ENCODE measurements around the gene NINL. TPM values are rescaled to one million over a fixed set of nuclear protein-coding genes. Genes with fewer than 3 reads are reported as not detected.
"Not testable (repeated sequence)": the region's sequence is repeated elsewhere in the genome, so short reads cannot be mapped to it uniquely, and the experiment has no call there.

NINL gene
- polyA plus RNA-seq, 1 donor (not counting 4 experiments of a cell fraction or from before 2014, with no cell fraction given), result 0.79 TPM

DNA sequence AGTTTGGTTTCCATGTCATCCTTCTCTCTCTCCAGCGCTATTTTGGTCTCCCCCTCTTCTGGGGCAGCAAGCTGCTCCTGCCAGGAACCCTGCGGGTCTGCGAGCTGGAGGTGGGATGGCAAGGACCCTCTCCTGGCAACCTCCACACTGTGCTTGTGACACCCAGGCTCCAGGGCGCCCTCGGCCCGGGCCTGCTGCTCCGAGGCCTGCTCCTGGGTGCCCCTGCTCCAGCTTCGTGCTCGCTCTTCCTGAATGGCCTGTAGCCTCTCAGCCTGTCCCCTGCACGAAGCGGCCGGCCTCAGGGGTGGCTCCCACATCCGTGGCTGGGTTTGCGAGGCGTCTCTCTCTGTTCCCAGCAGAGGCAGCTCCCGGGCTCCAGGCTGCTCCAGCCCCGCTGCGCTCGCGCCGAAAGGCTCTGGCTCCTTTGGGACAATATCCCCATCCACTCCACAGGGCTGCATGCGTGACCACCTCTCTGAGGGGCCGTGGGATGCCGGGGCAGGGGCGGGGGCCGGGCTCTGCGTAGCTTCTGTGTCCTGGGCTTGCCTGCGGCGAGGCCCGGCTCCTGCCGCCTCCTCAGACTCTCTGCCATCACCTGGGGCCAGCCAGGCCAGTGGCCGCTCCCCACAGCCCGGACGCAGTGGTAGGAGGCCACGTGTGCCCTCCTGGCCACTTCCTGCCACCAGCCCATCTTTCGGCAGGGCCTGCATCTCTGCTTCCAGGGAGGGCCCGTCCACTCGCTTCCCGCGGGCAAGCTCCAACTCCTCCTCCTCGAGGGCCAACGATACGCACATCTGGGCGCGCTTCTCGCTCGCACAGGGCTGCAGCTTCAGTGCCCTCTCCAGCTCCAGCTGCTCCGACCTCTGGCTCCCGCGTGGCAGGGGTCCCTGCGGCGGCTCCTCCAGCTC is 109.0 kb downstream of the NINL start:
- H3K27me3 ChIP-seq (ENCODE audit: control insufficient read depth, extremely low read depth, insufficient read depth, low read length), result peaks cover 11% of the 10 kb centered on the region
- H3K36me3 ChIP-seq (ENCODE audit: control insufficient read depth in 2 of 2, extremely low read depth in 1 of 2, insufficient read depth in 2 of 2, low read length in 2 of 2), result no peaks in the 10 kb centered on the region
- no peak overlapping the region for H3K4me2 ChIP-seq (ENCODE audit: control insufficient read depth, extremely low read depth, insufficient read depth, low read depth, low read length)
- no peak for FAIRE-seq
- dilution Hi-C loops (cut with MboI; ENCODE audit: extremely low pct_ligation_motif_present, low sequenced_read_pairs), result no loop called here
- no peaks in the 10 kb centered on the region for H3K9me1 ChIP-seq (ENCODE audit: control insufficient read depth, extremely low read depth, insufficient read depth, low read length)
- TF ChIP-seq EZH2 (IDR thresholded peaks at IDR 0.05; ENCODE audit: low read length) (no peak), CTCF (optimal IDR thresholded peaks at IDR 0.05 in 1 of 3, IDR thresholded peaks at IDR 0.05 in 1 of 3, conservative IDR thresholded peaks at IDR 0.05 in 1 of 3; ENCODE audit: extremely low read depth in 1 of 3, insufficient read depth in 2 of 3, low read length in 3 of 3) (no peak)
- H3K9ac ChIP-seq (ENCODE audit: control insufficient read depth, extremely low read depth, insufficient read depth, low read length), result no peak overlapping the region
- H3K4me3 ChIP-seq (ENCODE audit: control insufficient read depth in 2 of 3, extremely low read depth in 1 of 3, insufficient read depth in 2 of 3, low read depth in 1 of 3, low read length in 3 of 3), result no peak overlapping the region
- no peak overlapping the region for H2AFZ ChIP-seq (ENCODE audit: control insufficient read depth, low read length)
- no peaks in the 10 kb centered on the region for H3K79me2 ChIP-seq (ENCODE audit: control insufficient read depth, insufficient read depth, low read length)
- peaks cover 17% of the 10 kb centered on the region for H3K4me1 ChIP-seq (ENCODE audit: control insufficient read depth, extremely low read depth, insufficient read depth, low read length)
- no peaks in the 10 kb centered on the region for H4K20me1 ChIP-seq (ENCODE audit: control insufficient read depth, extremely low read depth, insufficient read depth, low read length)
- no peak overlapping the region for H3K27ac ChIP-seq (ENCODE audit: control insufficient read depth, insufficient read depth, low read length)
- DNase-seq (ENCODE audit: low read depth, low spot score), result no peak
- no peaks in the 10 kb centered on the region for H3K9me3 ChIP-seq (ENCODE audit: control insufficient read depth, low read depth, low read length)

DNA sequence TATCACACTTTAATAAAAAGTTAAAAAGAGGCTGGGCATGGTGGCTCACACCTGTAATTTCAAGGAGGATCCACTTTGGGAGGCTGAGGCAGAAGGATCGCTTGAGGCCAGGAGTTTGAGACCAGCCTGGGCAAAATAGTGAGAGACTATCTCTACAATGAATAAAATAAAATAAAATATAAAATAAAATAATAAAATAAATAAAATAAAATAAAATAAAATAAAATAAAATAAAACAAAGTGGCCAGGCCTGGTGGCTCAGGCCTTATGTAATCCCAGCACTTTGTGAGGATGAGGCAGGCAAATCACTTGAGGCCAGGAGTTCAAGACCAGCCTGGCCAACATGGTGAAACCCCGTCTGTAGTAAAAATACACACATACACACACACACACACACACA is 112.0 kb downstream of the NINL start:
- FAIRE-seq; dilution Hi-C loops (cut with MboI; ENCODE audit: extremely low pct_ligation_motif_present, low sequenced_read_pairs): not testable (repeated sequence)

More for the DNA sequence above, 112.0 kb downstream of the NINL start:
- not testable (repeated sequence) for H4K20me1 ChIP-seq (ENCODE audit: control insufficient read depth, extremely low read depth, insufficient read depth, low read length); H2AFZ ChIP-seq (ENCODE audit: control insufficient read depth, low read length); H3K4me1 ChIP-seq (ENCODE audit: control insufficient read depth, extremely low read depth, insufficient read depth, low read length); H3K4me3 ChIP-seq (ENCODE audit: control insufficient read depth in 2 of 3, extremely low read depth in 1 of 3, insufficient read depth in 2 of 3, low read depth in 1 of 3, low read length in 3 of 3); H3K4me2 ChIP-seq (ENCODE audit: control insufficient read depth, extremely low read depth, insufficient read depth, low read depth, low read length); H3K79me2 ChIP-seq (ENCODE audit: control insufficient read depth, insufficient read depth, low read length); H3K27me3 ChIP-seq (ENCODE audit: control insufficient read depth, extremely low read depth, insufficient read depth, low read length); H3K9me1 ChIP-seq (ENCODE audit: control insufficient read depth, extremely low read depth, insufficient read depth, low read length); DNase-seq (ENCODE audit: low read depth, low spot score); H3K9ac ChIP-seq (ENCODE audit: control insufficient read depth, extremely low read depth, insufficient read depth, low read length); H3K36me3 ChIP-seq (ENCODE audit: control insufficient read depth in 2 of 2, extremely low read depth in 1 of 2, insufficient read depth in 2 of 2, low read length in 2 of 2); H3K9me3 ChIP-seq (ENCODE audit: control insufficient read depth, low read depth, low read length); H3K27ac ChIP-seq (ENCODE audit: control insufficient read depth, insufficient read depth, low read length)
